ENCODE measurements around the gene LRRC47. TPM values are rescaled to one million over a fixed set of nuclear protein-coding genes. Genes with fewer than 3 reads are reported as not detected.

LRRC47 gene
- total RNA-seq, 1 experiment from 2014 or later, result 65.1 TPM

DNA sequence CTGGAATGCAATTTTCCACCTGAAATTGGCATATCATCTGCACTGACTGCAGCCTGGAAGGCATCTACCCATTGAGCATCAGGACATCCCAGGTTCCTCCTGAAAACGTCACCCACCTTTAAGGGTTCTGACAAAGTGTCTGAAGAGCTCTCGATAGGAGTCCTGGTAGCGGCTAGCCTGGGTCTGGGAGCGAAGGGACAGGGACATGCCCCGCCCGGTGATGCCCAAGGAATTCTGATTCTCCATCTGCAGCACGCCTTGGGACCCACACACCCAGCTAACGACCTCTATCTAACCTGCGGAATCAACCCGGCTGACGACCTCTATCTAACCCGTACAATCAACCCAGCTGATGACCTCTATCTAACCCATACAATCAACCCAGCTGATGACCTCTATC lies 57.4 kb downstream of the LRRC47 start:
- Histone ChIP-seq H2BK12ac (ENCODE audit: insufficient read length, low read depth, low read length) (no peak overlapping the region), H3K79me1 (ENCODE audit: insufficient read depth, low read depth, low read length, poor library complexity, severe bottlenecking) (no peaks in the 10 kb centered on the region), H3K4me1 (ENCODE audit: insufficient read depth, low read length) (no peaks in the 10 kb centered on the region), H3K27ac (ENCODE audit: insufficient read length, low read depth, low read length) (no peak overlapping the region), H4K5ac (ENCODE audit: insufficient read length, low read depth, low read length) (no peak overlapping the region), H3K27me3 (ENCODE audit: insufficient read depth, low read length) (no peaks in the 10 kb centered on the region), H2AFZ (ENCODE audit: low read length) (no peak overlapping the region), H2BK5ac (ENCODE audit: insufficient read length, low read length) (no peak overlapping the region), H2BK20ac (ENCODE audit: low read depth, low read length, poor library complexity, severe bottlenecking) (no peak overlapping the region), H3K4ac (ENCODE audit: low read depth, low read length) (no peak overlapping the region), H3K9ac (ENCODE audit: extremely low read depth, insufficient read length, low read length) (no peak overlapping the region), H2BK15ac (ENCODE audit: low read depth, low read length) (no peak overlapping the region), H4K8ac (replicated peaks; ENCODE audit: insufficient read length, low read depth, low read length) (no peak overlapping the region), H3K56ac (ENCODE audit: insufficient read length, low read depth, low read length) (no peak overlapping the region), H3K9me3 (ENCODE audit: control insufficient read depth, low read depth, low read length) (no peaks in the 10 kb centered on the region), H3K23me2 (ENCODE audit: insufficient read length, low read depth, low read length, poor library complexity, severe bottlenecking) (no peaks in the 10 kb centered on the region), H3K79me2 (ENCODE audit: insufficient read depth, low read length) (no peaks in the 10 kb centered on the region), H3K23ac (ENCODE audit: insufficient read length, low read depth, low read length) (no peak overlapping the region), H2BK120ac (ENCODE audit: low read depth, low read length, poor library complexity, severe bottlenecking) (no peak overlapping the region), H4K91ac (ENCODE audit: insufficient read length, low read depth, low read length) (no peak overlapping the region), H2AK5ac (ENCODE audit: insufficient read length, low read length) (no peak overlapping the region), H3K14ac (ENCODE audit: insufficient read depth, low read length) (no peak overlapping the region), H3K18ac (ENCODE audit: insufficient read length, low read depth, low read length) (no peak overlapping the region), H3K4me2 (ENCODE audit: insufficient read depth, insufficient read length, low read length) (no peak overlapping the region), H4K20me1 (ENCODE audit: control insufficient read depth, insufficient read depth, insufficient read length) (peaks cover 3% of the 10 kb centered on the region), H3T11ph (ENCODE audit: low read length) (no peak overlapping the region)
- WGBS (ENCODE audit: extremely low coverage, insufficient read length, low lambda C conversion rate), result no CpG with 5 or more reads among the region's 12 CpGs
- no peaks in the 10 kb centered on the region for H3K27me3 Mint-ChIP-seq (ENCODE audit: low read depth)
- no peak overlapping the region for H3K27ac Mint-ChIP-seq
- DNase-seq, result no peak
- H3K4me1 Mint-ChIP-seq, result peaks cover 0 to under 1% of the 10 kb centered on the region in 2 experiments; a peak in 3 of 4 replicates
- no peaks in the 10 kb centered on the region for H3K9me3 Mint-ChIP-seq
- no peak overlapping the region for H3K4me3 Mint-ChIP-seq
- H3K36me3 Mint-ChIP-seq (ENCODE audit: insufficient read depth in 1 of 3, low read depth in 3 of 3), result peaks cover 24 to 44% (median 38%) of the 10 kb centered on the region in 3 experiments; a peak in 6 of 7 replicates
- TF ChIP-seq, protein P1, sequence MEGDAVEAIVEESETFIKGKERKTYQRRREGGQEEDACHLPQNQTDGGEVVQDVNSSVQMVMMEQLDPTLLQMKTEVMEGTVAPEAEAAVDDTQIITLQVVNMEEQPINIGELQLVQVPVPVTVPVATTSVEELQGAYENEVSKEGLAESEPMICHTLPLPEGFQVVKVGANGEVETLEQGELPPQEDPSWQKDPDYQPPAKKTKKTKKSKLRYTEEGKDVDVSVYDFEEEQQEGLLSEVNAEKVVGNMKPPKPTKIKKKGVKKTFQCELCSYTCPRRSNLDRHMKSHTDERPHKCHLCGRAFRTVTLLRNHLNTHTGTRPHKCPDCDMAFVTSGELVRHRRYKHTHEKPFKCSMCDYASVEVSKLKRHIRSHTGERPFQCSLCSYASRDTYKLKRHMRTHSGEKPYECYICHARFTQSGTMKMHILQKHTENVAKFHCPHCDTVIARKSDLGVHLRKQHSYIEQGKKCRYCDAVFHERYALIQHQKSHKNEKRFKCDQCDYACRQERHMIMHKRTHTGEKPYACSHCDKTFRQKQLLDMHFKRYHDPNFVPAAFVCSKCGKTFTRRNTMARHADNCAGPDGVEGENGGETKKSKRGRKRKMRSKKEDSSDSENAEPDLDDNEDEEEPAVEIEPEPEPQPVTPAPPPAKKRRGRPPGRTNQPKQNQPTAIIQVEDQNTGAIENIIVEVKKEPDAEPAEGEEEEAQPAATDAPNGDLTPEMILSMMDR (conservative IDR thresholded peaks at IDR 0.05), result no peak
